Hepatocyte (in vitro differentiated cells): ENCODE data around the gene ATG4D. TPM values are rescaled to one million over a fixed set of nuclear protein-coding genes. Genes with fewer than 3 reads are reported as not detected.

Source experiments
- DNase-seq: peaks from one replicate; pipeline ENCODE4 v3.0.0-alpha.2; 2016; ENCODE audit warnings: low spot score
- H2AFZ ChIP-seq: fragments of 200-600 bp; sonication (generic); 2 replicates; pipeline ENCODE4 v1.6.0; 2016; ENCODE audit warnings: antibody characterized with exemption, mild to moderate bottlenecking
- H3K27ac ChIP-seq: fragments of 200-600 bp; sonication (generic); 2 replicates; pipeline ENCODE4 v1.5.1; 2016; ENCODE audit warnings: mild to moderate bottlenecking
- H3K27me3 ChIP-seq: fragments of 200-600 bp; sonication (generic); 2 replicates; pipeline ENCODE4 v1.6.1; 2016
- H3K36me3 ChIP-seq: fragments of 200-600 bp; sonication (generic); replicated peaks from 2 replicates; pipeline ENCODE4 v1.5.1; 2016; ENCODE audit warnings: low read depth; ENCODE audit not compliant: insufficient read depth
- H3K4me1 ChIP-seq: fragments of 200-600 bp; sonication (generic); 2 replicates; pipeline ENCODE4 v1.5.1; 2016; ENCODE audit warnings: mild to moderate bottlenecking, moderate library complexity; ENCODE audit not compliant: insufficient read depth
- H3K4me2 ChIP-seq: fragments of 200-600 bp; sonication (generic); 2 replicates; pipeline ENCODE4 v1.6.0; 2016
- H3K4me3 ChIP-seq: fragments of 200-600 bp; sonication (generic); 2 replicates; pipeline ENCODE4 v1.5.1; 2016; ENCODE audit warnings: mild to moderate bottlenecking
- H3K79me2 ChIP-seq: fragments of 200-600 bp; sonication (generic); 2 replicates; pipeline ENCODE4 v1.6.0; 2017; ENCODE audit warnings: mild to moderate bottlenecking
- H3K9me2 ChIP-seq: fragments of 200-600 bp; sonication (generic); replicated peaks from 2 replicates; pipeline ENCODE4 v1.6.0; 2017; ENCODE audit warnings: mild to moderate bottlenecking; ENCODE audit not compliant: insufficient read depth
- H3K9me3 ChIP-seq: fragments of 200-600 bp; sonication (generic); 2 replicates; pipeline ENCODE4 v1.5.1; 2016; ENCODE audit warnings: low read depth, mild to moderate bottlenecking
- H4K20me1 ChIP-seq: fragments of 200-600 bp; sonication (generic); 2 replicates; pipeline ENCODE4 v1.6.0; 2016; ENCODE audit warnings: mild to moderate bottlenecking; ENCODE audit not compliant: insufficient read depth, poor library complexity, severe bottlenecking
- EZH2 ChIP-seq: fragments of 200-600 bp; sonication (generic); IDR thresholded peaks from 2 replicates; pipeline ENCODE4 v1.6.1; 2016; ENCODE audit warnings: antibody characterized with exemption, mild to moderate bottlenecking, borderline replicate concordance
- EZH2phosphoT487 ChIP-seq: fragments of 200-600 bp; sonication (generic); IDR thresholded peaks from one replicate; pipeline ENCODE4 v1.6.1; 2018; ENCODE audit warnings: antibody characterized with exemption, mild to moderate bottlenecking, low read depth, moderate library complexity; ENCODE audit not compliant: unreplicated experiment, severe bottlenecking
- WGBS: methylation state at CpG from one replicate; pipeline ENCODE4 v1.1.6; 2016; ENCODE audit warnings: low lambda C conversion rate; ENCODE audit errors: missing lambda C conversion rate; 5-methylcytosine and 5-hydroxymethylcytosine counted together
- polyA plus RNA-seq: library from polyadenylated mRNA; unstranded; fragments of >200 nt; fragmentation: Nextera tagmentation; extraction: Ambion mirVana; gene quantifications from 2 replicates; pipeline ENCODE4 v1.2.1, GENCODE V29; 2016
- total RNA-seq: library from RNA; depleted of rRNA; stranded (reverse); fragments of >200 nt; gene quantifications from 2 replicates; pipeline ENCODE4 v1.2.3, GENCODE V29; 2014
- TF ChIP-seq, protein P1 (sequence below): fragments of 200-600 bp; sonication (generic); IDR thresholded peaks from 2 replicates; pipeline ENCODE4 v1.5.1; 2016; ENCODE audit warnings: antibody characterized with exemption, mild to moderate bottlenecking; ENCODE audit not compliant: poor library complexity

Gene ATG4D
- total and polyA plus RNA-seq, 2 experiments from 2014 or later: 24.1 to 34.5 TPM

DNA sequence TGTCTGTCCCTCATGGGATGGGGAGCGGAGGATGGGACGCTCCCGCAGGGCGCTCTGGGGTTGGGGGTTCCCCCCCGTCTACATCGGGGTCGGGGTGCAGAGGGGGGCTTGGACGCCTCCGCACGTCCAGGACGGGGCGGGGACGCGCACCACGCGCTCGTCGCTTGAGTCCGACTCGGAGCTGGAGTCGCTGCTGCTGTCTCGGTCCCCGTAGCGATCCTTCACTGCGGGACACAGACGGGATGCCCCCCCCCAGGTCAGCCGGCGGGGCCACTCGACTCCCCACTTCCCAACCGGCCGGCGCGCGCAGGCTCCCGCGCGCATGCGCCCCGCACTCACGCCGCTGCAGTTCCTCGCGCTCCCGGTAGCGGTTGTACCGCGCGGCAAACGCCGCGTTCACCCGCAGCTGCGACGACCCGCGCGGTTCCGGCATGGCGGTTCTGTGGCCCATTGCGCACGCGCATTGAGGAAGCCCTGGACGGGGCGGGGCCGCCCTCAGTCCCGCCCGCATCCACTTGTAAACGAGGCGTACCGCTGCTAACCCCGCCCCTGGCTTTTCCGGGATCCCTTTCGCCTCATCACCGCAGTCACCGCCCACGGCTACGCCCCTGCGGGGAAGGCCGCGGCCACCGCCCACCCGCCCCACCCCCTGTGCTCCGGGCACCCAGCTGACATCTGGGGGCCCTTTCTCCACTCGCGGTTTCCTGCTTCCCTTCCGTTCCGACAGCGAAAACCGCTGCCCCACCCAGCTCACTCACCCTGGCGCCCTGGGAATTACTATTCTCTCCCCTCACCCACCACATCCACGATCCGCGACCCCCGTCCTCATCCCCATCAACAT is 22.1 kb downstream of the ATG4D start, which contains the start of gene KRI1:
KRI1 (minus strand) TSS at position 444 of the 841 bp plus-strand sequence; CDS start at position 433, 11 bp downstream.
- Histone ChIP-seq H3K9me3 (no peaks in the 10 kb centered on the region), H3K36me3 (no peaks in the 10 kb centered on the region), H3K4me3 (peak within 1 kb of the TSS; percentile 39), H3K27me3 (no peaks in the 10 kb centered on the region), H3K4me1 (peaks cover 16% of the 10 kb centered on the region), H3K9me2 (no peaks in the 10 kb centered on the region), H2AFZ (peak within 1 kb of the TSS; percentile 59), H3K4me2 (peak within 1 kb of the TSS; percentile 96), H3K27ac (peak within 1 kb of the TSS; percentile 77), H4K20me1 (no peaks in the 10 kb centered on the region), H3K79me2 (peaks cover 9% of the 10 kb centered on the region)
- peak; percentile 99 for DNase-seq
- 2% methylated on average over 25 of the region's 94 CpGs for WGBS
- no peak for TF ChIP-seq EZH2
- TF ChIP-seq, protein P1, sequence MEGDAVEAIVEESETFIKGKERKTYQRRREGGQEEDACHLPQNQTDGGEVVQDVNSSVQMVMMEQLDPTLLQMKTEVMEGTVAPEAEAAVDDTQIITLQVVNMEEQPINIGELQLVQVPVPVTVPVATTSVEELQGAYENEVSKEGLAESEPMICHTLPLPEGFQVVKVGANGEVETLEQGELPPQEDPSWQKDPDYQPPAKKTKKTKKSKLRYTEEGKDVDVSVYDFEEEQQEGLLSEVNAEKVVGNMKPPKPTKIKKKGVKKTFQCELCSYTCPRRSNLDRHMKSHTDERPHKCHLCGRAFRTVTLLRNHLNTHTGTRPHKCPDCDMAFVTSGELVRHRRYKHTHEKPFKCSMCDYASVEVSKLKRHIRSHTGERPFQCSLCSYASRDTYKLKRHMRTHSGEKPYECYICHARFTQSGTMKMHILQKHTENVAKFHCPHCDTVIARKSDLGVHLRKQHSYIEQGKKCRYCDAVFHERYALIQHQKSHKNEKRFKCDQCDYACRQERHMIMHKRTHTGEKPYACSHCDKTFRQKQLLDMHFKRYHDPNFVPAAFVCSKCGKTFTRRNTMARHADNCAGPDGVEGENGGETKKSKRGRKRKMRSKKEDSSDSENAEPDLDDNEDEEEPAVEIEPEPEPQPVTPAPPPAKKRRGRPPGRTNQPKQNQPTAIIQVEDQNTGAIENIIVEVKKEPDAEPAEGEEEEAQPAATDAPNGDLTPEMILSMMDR: peak; percentile 24

DNA sequence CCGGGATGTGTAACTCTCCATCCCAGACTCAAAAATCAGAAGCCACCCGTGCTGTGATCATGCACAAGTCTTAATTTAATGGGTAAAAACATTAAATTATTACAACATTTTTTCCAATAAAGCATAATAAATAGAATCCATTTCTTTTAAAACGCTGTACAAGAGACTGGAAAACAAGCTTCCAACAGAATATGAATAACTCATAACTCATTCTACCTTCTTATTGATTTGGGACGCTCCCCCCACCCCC is 22.6 kb downstream of the ATG4D start:
- H3K9me3 ChIP-seq: no peaks in the 10 kb centered on the region

DNA sequence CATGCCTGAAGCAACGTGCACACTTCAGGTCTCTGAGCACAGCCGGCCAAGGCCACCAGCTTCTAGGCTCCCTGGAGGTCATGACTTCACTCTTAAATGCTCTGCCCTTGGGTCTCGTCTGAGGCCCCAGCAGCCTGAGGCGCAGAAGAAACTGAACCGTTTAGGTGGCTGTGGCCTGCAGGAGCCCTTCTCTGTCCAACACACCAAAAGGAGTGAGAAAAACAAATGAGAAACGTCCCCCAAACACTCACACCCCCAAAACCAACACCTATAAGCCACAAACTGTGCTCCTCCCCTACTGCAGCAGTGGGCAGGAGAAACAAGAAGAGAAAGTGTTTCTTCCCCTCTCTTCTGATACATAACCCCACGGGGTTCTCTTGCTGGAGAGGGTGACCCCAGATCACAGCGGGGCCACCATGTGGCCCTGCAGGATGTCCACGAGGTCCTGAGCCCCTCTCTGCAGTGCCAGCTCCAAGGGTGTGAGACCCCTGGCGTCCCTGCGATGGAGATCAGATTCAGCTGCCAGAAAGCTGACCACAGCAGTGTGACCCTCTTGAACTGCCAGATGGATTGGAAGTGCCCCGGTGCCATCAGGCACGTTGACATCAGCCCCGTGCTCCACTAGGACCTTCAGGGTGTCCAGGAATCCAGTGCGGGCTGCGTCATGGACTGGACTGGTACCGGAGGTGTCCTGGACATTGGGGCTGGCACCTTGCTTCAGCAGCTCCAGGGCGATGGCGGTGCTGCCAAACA is 23.1 kb downstream of the ATG4D start:
- 83% methylated on average over 19 of the region's 19 CpGs for WGBS
- Histone ChIP-seq H3K4me3 (no peak overlapping the region), H3K27me3 (no peaks in the 10 kb centered on the region), H3K9me3 (no peaks in the 10 kb centered on the region), H2AFZ (no peak overlapping the region), H3K9me2 (no peaks in the 10 kb centered on the region), H3K36me3 (no peaks in the 10 kb centered on the region), H3K79me2 (peaks cover 9% of the 10 kb centered on the region), H3K4me1 (peaks cover 16% of the 10 kb centered on the region), H4K20me1 (no peaks in the 10 kb centered on the region), H3K27ac (peak overlapping the region; percentile 77), H3K4me2 (peak overlapping the region; percentile 96)
- TF ChIP-seq EZH2 (no peak), EZH2phosphoT487 (no peak)
- no peak for DNase-seq

More for the DNA sequence above, 22.6 kb downstream of the ATG4D start:
- peaks cover 9% of the 10 kb centered on the region for H3K79me2 ChIP-seq
- peak overlapping the region; percentile 38 for H2AFZ ChIP-seq
- H3K9me2 ChIP-seq: no peaks in the 10 kb centered on the region
- no peaks in the 10 kb centered on the region for H3K27me3 ChIP-seq
- H3K4me2 ChIP-seq: peak overlapping the region; percentile 96
- H3K4me3 ChIP-seq: peak overlapping the region; percentile 30
- 26% methylated on average over 4 of the region's 4 CpGs for WGBS
- TF ChIP-seq, protein P1: no peak
- H4K20me1 ChIP-seq: no peaks in the 10 kb centered on the region
- H3K36me3 ChIP-seq: no peaks in the 10 kb centered on the region
- no peak for DNase-seq
- peak overlapping the region; percentile 77 for H3K27ac ChIP-seq
- H3K4me1 ChIP-seq: peaks cover 16% of the 10 kb centered on the region

DNA sequence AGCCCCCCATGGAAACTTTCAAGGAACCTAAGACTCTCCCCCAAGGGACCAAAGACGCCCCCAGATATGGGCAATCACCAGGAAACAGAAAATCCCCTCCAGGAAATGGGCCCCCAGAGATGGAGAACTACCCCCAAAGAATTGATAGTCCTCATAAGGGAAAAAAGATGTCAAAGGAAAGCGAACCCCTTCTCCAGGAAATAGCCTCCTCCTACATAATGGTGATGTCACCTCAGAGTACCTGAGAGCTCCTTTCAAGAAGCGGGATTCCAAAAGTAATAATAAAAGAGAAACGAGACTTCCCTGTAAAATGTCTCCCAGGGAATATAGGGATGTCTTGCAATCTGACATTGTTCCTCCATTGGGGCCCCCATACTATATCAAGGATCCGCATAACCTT is 24.0 kb downstream of the ATG4D start:
- Histone ChIP-seq H3K79me2 (peaks cover 9% of the 10 kb centered on the region), H3K9me2 (no peaks in the 10 kb centered on the region), H4K20me1 (no peaks in the 10 kb centered on the region), H3K27me3 (no peaks in the 10 kb centered on the region), H3K9me3 (no peaks in the 10 kb centered on the region), H3K4me3 (peak overlapping the region; percentile 42), H3K4me1 (peaks cover 16% of the 10 kb centered on the region), H3K4me2 (peak overlapping the region; percentile 95), H3K27ac (peak overlapping the region; percentile 8), H2AFZ (no peak overlapping the region), H3K36me3 (no peaks in the 10 kb centered on the region)
- no peak for TF ChIP-seq EZH2phosphoT487
- TF ChIP-seq EZH2: no peak
- DNase-seq: no peak
- WGBS: 66% methylated on average over 5 of the region's 5 CpGs
